ENCODE results near the gene LYPD6.

GRCh38 chr2:149427387-149427786, 97.0 kb downstream of the LYPD6 start:
- TF ChIP-seq CTCF (IDR thresholded peaks at IDR 0.05) = no peak
- no peak for TF ChIP-seq EZH2 (IDR thresholded peaks at IDR 0.05; ENCODE audit: borderline replicate concordance, insufficient read depth, low read depth, low read length, poor library complexity, severe bottlenecking)
